Measurements from ENCODE around the gene PALLD.

- TF ChIP-seq CTCF (IDR thresholded peaks at IDR 0.05), result no peak
- TF ChIP-seq POLR2A (IDR thresholded peaks at IDR 0.05), result no peak
These were observed 23.9 kb upstream of the PALLD start for GRCh38 chr4:168472920-168473319.

Data from testis (tissue), 2 donors.